ENCODE data around the gene BEX1. TPM values are rescaled to one million over a fixed set of nuclear protein-coding genes. Genes with fewer than 3 reads are reported as not detected.

Gene BEX1
- total and polyA plus RNA-seq, 9 of the 15 experiments (the other 6 are each of a cell fraction or from before 2014, with no cell fraction given), result not detected

GRCh38 chrX:103101299-103102042 lies 37.5 kb upstream of the BEX1 start (continued):
- TF ChIP-seq, protein P1, sequence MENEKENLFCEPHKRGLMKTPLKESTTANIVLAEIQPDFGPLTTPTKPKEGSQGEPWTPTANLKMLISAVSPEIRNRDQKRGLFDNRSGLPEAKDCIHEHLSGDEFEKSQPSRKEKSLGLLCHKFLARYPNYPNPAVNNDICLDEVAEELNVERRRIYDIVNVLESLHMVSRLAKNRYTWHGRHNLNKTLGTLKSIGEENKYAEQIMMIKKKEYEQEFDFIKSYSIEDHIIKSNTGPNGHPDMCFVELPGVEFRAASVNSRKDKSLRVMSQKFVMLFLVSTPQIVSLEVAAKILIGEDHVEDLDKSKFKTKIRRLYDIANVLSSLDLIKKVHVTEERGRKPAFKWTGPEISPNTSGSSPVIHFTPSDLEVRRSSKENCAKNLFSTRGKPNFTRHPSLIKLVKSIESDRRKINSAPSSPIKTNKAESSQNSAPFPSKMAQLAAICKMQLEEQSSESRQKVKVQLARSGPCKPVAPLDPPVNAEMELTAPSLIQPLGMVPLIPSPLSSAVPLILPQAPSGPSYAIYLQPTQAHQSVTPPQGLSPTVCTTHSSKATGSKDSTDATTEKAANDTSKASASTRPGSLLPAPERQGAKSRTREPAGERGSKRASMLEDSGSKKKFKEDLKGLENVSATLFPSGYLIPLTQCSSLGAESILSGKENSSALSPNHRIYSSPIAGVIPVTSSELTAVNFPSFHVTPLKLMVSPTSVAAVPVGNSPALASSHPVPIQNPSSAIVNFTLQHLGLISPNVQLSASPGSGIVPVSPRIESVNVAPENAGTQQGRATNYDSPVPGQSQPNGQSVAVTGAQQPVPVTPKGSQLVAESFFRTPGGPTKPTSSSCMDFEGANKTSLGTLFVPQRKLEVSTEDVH (IDR thresholded peaks at IDR 0.05; ENCODE audit: low read depth, partially characterized antibody), result no peak
- TF ChIP-seq TEAD1 (CRISPR knock-in tag; IDR thresholded peaks at IDR 0.05), result peak; percentile 95 to 98
- no peak for TF ChIP-seq ZNF217 (CRISPR knock-in tag; IDR thresholded peaks at IDR 0.05)
- TF ChIP-seq SMAD4 (CRISPR knock-in tag; conservative IDR thresholded peaks at IDR 0.05), result peak; percentile 100
- peak; percentile 74 to 77; a peak in 3 of 4 replicates for TF ChIP-seq RCOR1 (IDR thresholded peaks at IDR 0.05; ENCODE audit: borderline replicate concordance in 1 of 2, low read depth in 2 of 2, low read length in 2 of 2)
- peak; percentile 95 for TF ChIP-seq FOXM1 (IDR thresholded peaks at IDR 0.05; ENCODE audit: low read depth)
- no peak for TF ChIP-seq FOXM1 (CRISPR knock-in tag; IDR thresholded peaks at IDR 0.05; ENCODE audit: low read depth)
- peak in 1 of 3 experiments; percentile 70; a peak in 2 of 6 replicates for TF ChIP-seq ZBTB11 (CRISPR knock-in tag; IDR thresholded peaks at IDR 0.05)
- no peak for TF ChIP-seq ARID3A (IDR thresholded peaks at IDR 0.05; ENCODE audit: borderline replicate concordance, low read depth, low read length)
- TF ChIP-seq RBM39 (optimal IDR thresholded peaks at IDR 0.05; ENCODE audit: low read depth, low read length), result no peak
- TF ChIP-seq ZKSCAN8 (CRISPR knock-in tag; IDR thresholded peaks at IDR 0.05), result peak; percentile 57; the same call in 1 of the 2 replicates
- no peak for TF ChIP-seq PBX2 (CRISPR knock-in tag; IDR thresholded peaks at IDR 0.05; ENCODE audit: low read depth)
- peak; percentile 95 for TF ChIP-seq PBX2 (tag; conservative IDR thresholded peaks at IDR 0.05; ENCODE audit: low read depth)
- peak; percentile 17; the same call in 1 of the 2 replicates for TF ChIP-seq POLR2H (tag; IDR thresholded peaks at IDR 0.05; ENCODE audit: low read depth)
- peak; percentile 93 for TF ChIP-seq EP300 (IDR thresholded peaks at IDR 0.05; ENCODE audit: low read length)
